RWPE2 (cell line): Measurements from ENCODE around the gene PPM1B.
A peak's percentile ranks its signal among the peaks of the same experiment; 100 is the strongest.
"Not testable (repeated sequence)": the region's sequence is repeated elsewhere in the genome, so short reads cannot be mapped to it uniquely, and the experiment has no call there.

ENCODE experiments used
- ATAC-seq: fragments of 200-7000 bp; cut with Tn5 transposase; 3 replicates; pipeline ENCODE4 v1.9.1; 2021; ENCODE audit warnings: low read depth
- DNase-seq: peaks from one replicate; pipeline ENCODE4 v3.0.0-alpha.2; 2020; ENCODE audit warnings: low spot score
- H3K27ac ChIP-seq: fragments of 450-650 bp; 2 replicates; pipeline ENCODE4 v1.5.1; 2017; ENCODE audit warnings: mild to moderate bottlenecking; ENCODE audit not compliant: poor library complexity, severe bottlenecking
- H3K27me3 ChIP-seq: fragments of 250-450 bp; sonication (Bioruptor Pico); 2 replicates; pipeline ENCODE4 v1.5.1; 2021; ENCODE audit warnings: mild to moderate bottlenecking, moderate library complexity; ENCODE audit not compliant: insufficient read depth, poor library complexity, severe bottlenecking
- H3K36me3 ChIP-seq: fragments of 250-450 bp; sonication (Bioruptor Pico); 2 replicates; pipeline ENCODE4 v1.5.1; 2020; ENCODE audit warnings: low read depth, mild to moderate bottlenecking, moderate library complexity
- H3K4me1 ChIP-seq: fragments of 250-450 bp; sonication (Bioruptor Pico); 2 replicates; pipeline ENCODE4 v1.5.1; 2021; ENCODE audit warnings: mild to moderate bottlenecking, moderate library complexity; ENCODE audit not compliant: insufficient read depth, poor library complexity, severe bottlenecking
- H3K4me3 ChIP-seq: fragments of 250-450 bp; sonication (Bioruptor Pico); 2 replicates; pipeline ENCODE4 v1.5.1; 2021; ENCODE audit warnings: mild to moderate bottlenecking, moderate library complexity; ENCODE audit not compliant: severe bottlenecking
- H3K9me3 ChIP-seq: fragments of 250-450 bp; sonication (Bioruptor Pico); 2 replicates; pipeline ENCODE4 v1.5.1; 2021; ENCODE audit warnings: mild to moderate bottlenecking, moderate library complexity; ENCODE audit not compliant: severe bottlenecking
- TF ChIP-seq, protein P1 (sequence below): fragments of 450-650 bp; IDR thresholded peaks from one replicate; pipeline ENCODE4 v1.5.1; 2017; ENCODE audit warnings: mild to moderate bottlenecking, moderate library complexity; ENCODE audit not compliant: poor library complexity, severe bottlenecking

The PPM1B gene

DNA sequence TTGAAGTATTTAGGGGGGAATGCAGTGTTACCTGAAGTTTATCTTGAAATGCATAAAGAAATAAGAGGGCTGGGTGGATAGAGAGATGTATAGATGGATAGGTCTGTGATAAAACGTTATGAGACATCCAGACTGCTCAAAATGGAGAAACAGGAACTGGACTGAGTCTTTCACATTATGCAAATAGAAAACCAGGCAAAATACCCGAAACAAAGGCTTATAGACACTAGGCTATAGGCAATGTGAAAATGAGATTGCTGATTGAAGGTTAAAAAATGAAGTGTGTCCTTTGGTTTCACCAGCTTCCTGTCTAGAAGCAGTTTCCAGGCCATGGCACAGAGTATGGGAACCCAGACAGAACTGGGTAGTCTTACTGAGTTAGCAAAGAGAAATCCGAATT is 81.7 kb downstream of the PPM1B start:
- Histone ChIP-seq H3K4me3 (no peak overlapping the region), H3K27me3 (no peaks in the 10 kb centered on the region), H3K9me3 (no peaks in the 10 kb centered on the region), H3K4me1 (no peaks in the 10 kb centered on the region), H3K27ac (no peak overlapping the region), H3K36me3 (no peaks in the 10 kb centered on the region)
- TF ChIP-seq, protein P1, sequence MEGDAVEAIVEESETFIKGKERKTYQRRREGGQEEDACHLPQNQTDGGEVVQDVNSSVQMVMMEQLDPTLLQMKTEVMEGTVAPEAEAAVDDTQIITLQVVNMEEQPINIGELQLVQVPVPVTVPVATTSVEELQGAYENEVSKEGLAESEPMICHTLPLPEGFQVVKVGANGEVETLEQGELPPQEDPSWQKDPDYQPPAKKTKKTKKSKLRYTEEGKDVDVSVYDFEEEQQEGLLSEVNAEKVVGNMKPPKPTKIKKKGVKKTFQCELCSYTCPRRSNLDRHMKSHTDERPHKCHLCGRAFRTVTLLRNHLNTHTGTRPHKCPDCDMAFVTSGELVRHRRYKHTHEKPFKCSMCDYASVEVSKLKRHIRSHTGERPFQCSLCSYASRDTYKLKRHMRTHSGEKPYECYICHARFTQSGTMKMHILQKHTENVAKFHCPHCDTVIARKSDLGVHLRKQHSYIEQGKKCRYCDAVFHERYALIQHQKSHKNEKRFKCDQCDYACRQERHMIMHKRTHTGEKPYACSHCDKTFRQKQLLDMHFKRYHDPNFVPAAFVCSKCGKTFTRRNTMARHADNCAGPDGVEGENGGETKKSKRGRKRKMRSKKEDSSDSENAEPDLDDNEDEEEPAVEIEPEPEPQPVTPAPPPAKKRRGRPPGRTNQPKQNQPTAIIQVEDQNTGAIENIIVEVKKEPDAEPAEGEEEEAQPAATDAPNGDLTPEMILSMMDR, result no peak
- DNase-seq, result no peak
- no peak for ATAC-seq

DNA sequence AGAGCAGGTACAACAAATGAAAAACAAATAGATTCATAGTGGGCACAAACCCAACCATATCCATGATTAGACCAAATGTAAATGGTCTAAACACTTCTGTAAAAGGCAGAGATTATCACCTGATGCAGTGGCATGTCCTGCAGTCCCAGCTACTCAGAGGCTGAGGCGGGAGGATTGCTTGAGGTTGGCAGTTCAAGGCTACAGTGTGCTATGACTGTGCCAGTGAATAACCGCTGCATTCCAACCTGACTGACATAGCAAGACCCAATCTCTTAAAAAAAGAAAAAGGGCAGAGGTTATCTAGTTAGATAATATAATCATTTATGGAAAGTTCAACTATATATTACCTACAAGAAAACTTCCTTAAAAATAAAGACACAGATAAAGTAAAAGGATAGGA is 85.3 kb downstream of the PPM1B start:
- DNase-seq (no peak), ATAC-seq (no peak)
- no peaks in the 10 kb centered on the region for H3K36me3 ChIP-seq
- H3K27me3 ChIP-seq, result no peaks in the 10 kb centered on the region
- TF ChIP-seq, protein P1, result no peak
- no peak overlapping the region for H3K4me3 ChIP-seq
- H3K9me3 ChIP-seq, result no peaks in the 10 kb centered on the region
- H3K4me1 ChIP-seq, result no peaks in the 10 kb centered on the region
- H3K27ac ChIP-seq, result no peak overlapping the region

DNA sequence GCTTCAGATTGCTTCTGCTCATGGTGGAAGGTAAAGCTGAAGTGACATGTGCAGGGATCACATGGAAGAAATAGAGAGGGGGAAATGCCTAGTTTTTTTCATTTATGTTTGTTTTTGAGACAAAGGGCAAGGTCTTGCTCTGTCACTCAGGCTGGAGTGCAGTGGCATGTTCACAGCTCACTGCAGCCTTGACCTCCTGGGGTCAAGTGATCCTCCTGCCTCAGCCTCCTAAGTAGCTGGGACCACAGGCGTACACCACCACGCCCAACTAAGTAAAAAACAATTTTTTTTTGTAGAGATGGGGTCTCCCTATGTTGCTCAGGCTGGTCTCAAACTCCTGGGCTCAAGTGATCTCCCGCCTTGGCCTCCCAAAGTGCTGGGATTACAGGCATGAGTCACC is 87.0 kb downstream of the PPM1B start:
- not testable (repeated sequence) for H3K4me1 ChIP-seq, H3K4me3 ChIP-seq, H3K27me3 ChIP-seq, H3K36me3 ChIP-seq, H3K9me3 ChIP-seq, H3K27ac ChIP-seq, ATAC-seq, DNase-seq

DNA sequence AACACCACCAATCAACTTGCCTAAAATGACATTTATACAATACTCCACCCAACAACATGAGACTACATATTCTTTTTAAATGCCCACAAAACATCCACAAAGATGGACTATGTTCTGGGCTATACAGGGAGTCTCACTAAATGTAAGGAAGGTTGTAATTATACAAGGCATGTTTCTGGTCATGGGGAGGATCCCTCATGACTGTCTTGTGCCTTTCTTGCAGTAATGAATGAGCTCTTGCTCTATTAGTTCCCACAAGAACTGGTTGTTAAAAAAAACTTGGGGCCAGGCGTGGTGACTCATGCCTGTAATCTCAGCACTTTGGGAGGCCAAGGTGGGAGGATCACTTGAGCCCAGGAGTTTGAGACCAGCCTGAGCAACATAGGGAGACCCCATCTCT is 89.1 kb downstream of the PPM1B start:
- not testable (repeated sequence) for H3K27me3 ChIP-seq, H3K4me3 ChIP-seq, H3K9me3 ChIP-seq, DNase-seq, H3K27ac ChIP-seq, H3K36me3 ChIP-seq, ATAC-seq, H3K4me1 ChIP-seq

DNA sequence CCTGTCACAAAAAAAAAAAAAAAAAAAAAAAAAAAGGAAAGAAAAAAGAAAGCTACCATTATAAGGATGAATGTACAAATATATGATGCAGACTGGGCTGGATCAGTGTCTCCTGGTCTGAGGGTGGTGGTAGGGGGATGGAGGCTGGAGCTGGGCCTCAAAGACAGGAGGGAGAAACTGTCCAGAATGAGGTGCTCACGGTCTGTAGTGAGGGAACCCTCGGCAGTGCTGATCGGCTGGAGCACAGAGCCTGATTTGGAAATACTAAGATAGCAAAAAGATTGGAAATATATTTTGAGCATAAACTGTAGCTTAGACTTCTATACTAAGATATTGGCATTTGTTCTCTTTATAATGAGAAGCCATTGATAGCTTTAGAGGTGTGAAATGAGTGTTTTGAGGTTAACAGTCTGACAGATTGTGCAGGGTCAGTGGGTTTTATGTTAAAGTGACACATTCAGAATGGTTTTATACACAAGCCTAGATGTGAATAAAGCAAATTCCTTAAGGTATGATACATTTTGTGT is 98.7 kb downstream of the PPM1B start:
- TF ChIP-seq, protein P1, result no peak
- no peak for DNase-seq

DNA sequence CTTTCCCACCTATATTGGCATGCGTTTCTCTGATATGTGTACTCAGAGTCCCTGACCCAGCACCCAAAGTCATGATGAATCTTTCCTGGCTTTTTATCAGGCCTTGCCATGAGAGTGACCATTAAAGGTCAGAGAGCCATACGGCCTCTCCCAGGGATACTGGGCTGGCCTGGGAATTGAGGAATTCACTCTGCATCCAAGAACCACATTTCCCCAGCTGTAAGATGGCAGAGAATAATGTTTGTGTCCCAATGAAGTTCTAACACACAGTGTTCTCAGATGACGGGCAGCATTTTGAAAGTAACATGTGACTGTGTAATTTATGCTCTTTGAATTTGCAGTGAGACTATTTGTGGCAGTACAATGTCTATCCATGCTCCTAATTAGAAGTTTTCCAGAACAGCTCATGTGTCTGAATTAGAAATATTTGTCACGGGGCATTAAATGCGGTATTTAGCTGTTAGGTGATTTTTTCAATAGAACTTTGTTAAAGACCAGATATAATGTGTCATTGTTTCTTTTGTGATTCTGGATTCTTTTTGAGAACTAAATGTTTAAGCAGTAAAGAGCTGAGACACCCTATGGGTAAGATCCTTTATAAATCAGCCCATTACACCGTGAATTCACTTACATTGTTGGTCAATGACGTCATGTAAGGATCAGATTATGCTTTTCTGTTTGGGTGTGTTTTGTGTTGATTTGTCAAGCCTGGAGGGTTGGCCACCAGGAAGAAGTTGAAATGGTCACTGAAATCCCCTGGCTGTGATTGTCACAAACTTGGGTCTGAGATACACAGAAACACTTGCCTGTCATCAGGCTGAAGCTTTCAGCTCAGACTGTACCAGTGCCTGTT is 99.3 kb downstream of the PPM1B start:
- Histone ChIP-seq H3K4me3 (no peak overlapping the region), H3K4me1 (peaks cover 8% of the 10 kb centered on the region), H3K27me3 (no peaks in the 10 kb centered on the region), H3K36me3 (no peaks in the 10 kb centered on the region), H3K9me3 (no peaks in the 10 kb centered on the region), H3K27ac (no peak overlapping the region)
- peak; percentile 21; the same call in 1 of the 3 replicates for ATAC-seq
- TF ChIP-seq, protein P1, result no peak
- DNase-seq, result no peak

More for the DNA sequence above, 98.7 kb downstream of the PPM1B start:
- no peak overlapping the region for H3K4me3 ChIP-seq
- H3K36me3 ChIP-seq, result no peaks in the 10 kb centered on the region
- peaks cover 8% of the 10 kb centered on the region for H3K4me1 ChIP-seq
- no peaks in the 10 kb centered on the region for H3K27me3 ChIP-seq
- ATAC-seq, result no peak
- H3K27ac ChIP-seq, result no peak overlapping the region
- H3K9me3 ChIP-seq, result no peaks in the 10 kb centered on the region
